Activated CD4-positive, alpha-beta T cell treated with anti-CD3 and anti-CD28 coated beads for 36 hours (primary cell): ENCODE measurements around the gene CRTC2. TPM values are rescaled to one million over a fixed set of nuclear protein-coding genes. Genes with fewer than 3 reads are reported as not detected.

Experiments
- ATAC-seq: fragments of 200-7000 bp; cut with Tn5 transposase; one replicate; pipeline ENCODE4 v1.10.0; 2021; ENCODE audit warnings: mild to moderate bottlenecking, moderate library complexity
- CTCF ChIA-PET: fragments of 350-600 bp; sonication (Branson Sonifier 250); formaldehyde crosslinking; loops from one replicate; lab custom pipeline; 2021; ENCODE audit warnings: antibody characterized with exemption; lab: Charles Lee
- POLR2A ChIA-PET: fragments of 350-600 bp; sonication (Branson Sonifier 250); formaldehyde crosslinking; loops from one replicate; lab custom pipeline; 2021; ENCODE audit warnings: antibody characterized with exemption, inconsistent platforms; lab: Charles Lee
- DNase-seq: peaks from one replicate; pipeline ENCODE4 v3.0.0-alpha.2; 2020
- H3K27ac Mint-ChIP-seq: one replicate; pipeline ENCODE4 v1.8.0; 2021; ENCODE audit warnings: mixed read lengths
- H3K27me3 Mint-ChIP-seq: one replicate; pipeline ENCODE4 v1.8.0; 2021; ENCODE audit warnings: mixed read lengths
- H3K36me3 Mint-ChIP-seq: one replicate; pipeline ENCODE4 v1.8.0; 2021; ENCODE audit warnings: low read depth, mixed read lengths
- H3K4me1 Mint-ChIP-seq: one replicate; pipeline ENCODE4 v1.8.0; 2021; ENCODE audit warnings: mixed read lengths
- H3K4me3 Mint-ChIP-seq: one replicate; pipeline ENCODE4 v1.8.0; 2021; ENCODE audit warnings: mild to moderate bottlenecking, moderate library complexity, mixed read lengths
- H3K9me3 Mint-ChIP-seq: one replicate; pipeline ENCODE4 v1.8.0; 2021; ENCODE audit warnings: low read depth, mixed read lengths
- intact Hi-C, 2 experiments: fragments of 100-400 bp; cut with DNase I in 1 of 2; cut with micrococcal nuclease in 1 of 2; formaldehyde crosslinking; loops; one replicate each; pipeline versions ENCODE4 v1.14.2 to v1.15.1; 2022 to 2024; cut with DNase I, micrococcal nuclease
- total RNA-seq, 2 experiments: library from RNA; stranded (reverse); gene quantifications; one replicate each; pipeline ENCODE4 v1.2.3, GENCODE V29; 2021

The CRTC2 gene
- total RNA-seq, 2 experiments from 2014 or later, result 60.6 to 80.4 TPM

- peaks cover 7% of the 10 kb centered on the region for H3K4me1 Mint-ChIP-seq
- DNase-seq (no peak), ATAC-seq (no peak)
- ChIA-PET POLR2A (no interaction called here), CTCF (interaction anchor here (0.8 to 1.3 kb wide), 4 partner anchors 14 to 109 kb away, joined by 3 to 5 read pairs (median 3); partner anchors contain the start of gene DENND4B)
- H3K4me3 Mint-ChIP-seq, result no peak overlapping the region
- no peaks in the 10 kb centered on the region for H3K27me3 Mint-ChIP-seq
- intact Hi-C loops, result no loop called here
- no peak overlapping the region for H3K27ac Mint-ChIP-seq
- no peaks in the 10 kb centered on the region for H3K9me3 Mint-ChIP-seq
- peaks cover 25% of the 10 kb centered on the region for H3K36me3 Mint-ChIP-seq
These were observed 28.1 kb downstream of the CRTC2 start for GRCh38 chr1:153929981-153930948.

GRCh38 chr1:153929426-153929825 is 29.0 kb downstream of the CRTC2 start:
- CTCF ChIA-PET, result interaction anchor here (1.0 to 1.3 kb wide), 3 partner anchors 17 to 108 kb away, joined by 3 to 5 read pairs (median 3); partner anchors contain the start of gene DENND4B
- intact Hi-C loops, result no loop called here
- no peaks in the 10 kb centered on the region for H3K9me3 Mint-ChIP-seq
- no peak overlapping the region for H3K4me3 Mint-ChIP-seq
- DNase-seq, result no peak
- no peak for ATAC-seq
- POLR2A ChIA-PET, result interaction anchor here (0.6 kb wide), 1 partner anchor 70 kb away, joined by 4 read pairs; no protein-coding TSS in a partner anchor
- H3K4me1 Mint-ChIP-seq, result peaks cover 7% of the 10 kb centered on the region
- peaks cover 17% of the 10 kb centered on the region for H3K36me3 Mint-ChIP-seq
- peak overlapping the region; percentile 48 for H3K27ac Mint-ChIP-seq
- no peaks in the 10 kb centered on the region for H3K27me3 Mint-ChIP-seq

GRCh38 chr1:153928791-153929341 is 29.5 kb downstream of the CRTC2 start:
- no peak for DNase-seq
- Mint-ChIP-seq H3K4me1 (peaks cover 9% of the 10 kb centered on the region), H3K4me3 (no peak overlapping the region), H3K27me3 (no peaks in the 10 kb centered on the region), H3K36me3 (peaks cover 13% of the 10 kb centered on the region), H3K9me3 (no peaks in the 10 kb centered on the region), H3K27ac (peak overlapping the region; percentile 44)
- intact Hi-C loops, result no loop called here
- ChIA-PET CTCF (interaction anchor here (1.3 kb wide), 1 partner anchor 108 kb away, joined by 3 read pairs; no protein-coding TSS in a partner anchor), POLR2A (interaction anchor here (0.6 to 0.7 kb wide), 3 partner anchors 16 to 123 kb away, joined by 3 to 4 read pairs (median 4); no protein-coding TSS in a partner anchor)
- no peak for ATAC-seq

GRCh38 chr1:153928245-153928644 is 30.2 kb downstream of the CRTC2 start:
- no peaks in the 10 kb centered on the region for H3K9me3 Mint-ChIP-seq
- ATAC-seq, result no peak
- H3K27ac Mint-ChIP-seq, result peak overlapping the region; percentile 44
- H3K4me1 Mint-ChIP-seq, result peaks cover 9% of the 10 kb centered on the region
- no peak for DNase-seq
- no peak overlapping the region for H3K4me3 Mint-ChIP-seq
- POLR2A ChIA-PET, result interaction anchor here (0.7 kb wide), 1 partner anchor 16 kb away, joined by 3 read pairs; no protein-coding TSS in a partner anchor
- intact Hi-C loops, result no loop called here
- H3K27me3 Mint-ChIP-seq, result no peaks in the 10 kb centered on the region
- H3K36me3 Mint-ChIP-seq, result peaks cover 11% of the 10 kb centered on the region
- CTCF ChIA-PET, result no interaction called here

- Mint-ChIP-seq H3K36me3 (peaks cover 10% of the 10 kb centered on the region), H3K4me3 (no peak overlapping the region), H3K27me3 (no peaks in the 10 kb centered on the region), H3K4me1 (peaks cover 11% of the 10 kb centered on the region), H3K27ac (no peak overlapping the region), H3K9me3 (no peaks in the 10 kb centered on the region)
- POLR2A ChIA-PET, result no interaction called here
- intact Hi-C loops, result no loop called here
- DNase-seq, result no peak
- CTCF ChIA-PET, result interaction anchor here (0.7 to 1.1 kb wide), 3 partner anchors 14 to 61 kb away, joined by 3 to 4 read pairs (median 4); no protein-coding TSS in a partner anchor
- ATAC-seq, result no peak
These were observed 32.0 kb downstream of the CRTC2 start for GRCh38 chr1:153926405-153926804.

- Mint-ChIP-seq H3K27me3 (no peaks in the 10 kb centered on the region), H3K36me3 (peaks cover 12% of the 10 kb centered on the region), H3K27ac (peak within 1 kb of the TSS; percentile 97), H3K4me1 (peaks cover 36% of the 10 kb centered on the region), H3K4me3 (peak within 1 kb of the TSS; percentile 89), H3K9me3 (no peaks in the 10 kb centered on the region)
- ATAC-seq, result peak; percentile 94
- peak; percentile 99 for DNase-seq
- intact Hi-C loops, result loop anchor here (1.0 to 5.0 kb wide), 21 partner anchors 21 to 684 kb away; partner anchors contain the start of genes CRTC2 (in 2 of the 2), RPS27 (in 2 of the 2), UBAP2L (in 2 of the 2) and CREB3L4 (in 1 of the 2)
- ChIA-PET CTCF (interaction anchor here (0.5 to 4.1 kb wide), 13 partner anchors 12 to 1047 kb away, joined by 3 to 12 read pairs (median 3); partner anchors contain the start of genes RAB13, RPS27 and SHC1), POLR2A (interaction anchor here (0.9 to 3.6 kb wide), 6 partner anchors 17 to 69 kb away, joined by 3 to 24 read pairs (median 6); partner anchors contain the start of genes DENND4B, RPS27 and SLC39A1)
These were observed 35.2 kb downstream of the CRTC2 start, which contains the start of gene GATAD2B for GRCh38 chr1:153922972-153923925. TSS of gene GATAD2B (minus strand) at chr1:153922972. CDS start at chr1:153828347, 94,625 bp downstream.

- H3K27me3 Mint-ChIP-seq, result no peaks in the 10 kb centered on the region
- ChIA-PET POLR2A (interaction anchor here (0.6 to 3.6 kb wide), 5 partner anchors 23 to 351 kb away, joined by 3 to 24 read pairs (median 6); partner anchors contain the start of genes DENND4B, RPS27 and SLC39A1), CTCF (interaction anchor here (0.5 to 4.1 kb wide), 14 partner anchors 9 to 350 kb away, joined by 3 to 12 read pairs (median 4); partner anchors contain the start of genes DENND4B and RPS27)
- intact Hi-C loops, result loop anchor here (2.0 to 5.0 kb wide), 8 partner anchors 35 to 684 kb away; partner anchors contain the start of gene RPS27 (in 1 of the 2)
- peak; percentile 18 for ATAC-seq
- H3K36me3 Mint-ChIP-seq, result peaks cover 16% of the 10 kb centered on the region
- H3K4me1 Mint-ChIP-seq, result peaks cover 42% of the 10 kb centered on the region
- H3K27ac Mint-ChIP-seq, result peak overlapping the region; percentile 89
- H3K9me3 Mint-ChIP-seq, result no peaks in the 10 kb centered on the region
- peak; percentile 87 for DNase-seq
- peak overlapping the region; percentile 89 for H3K4me3 Mint-ChIP-seq
These were observed 36.1 kb downstream of the CRTC2 start for GRCh38 chr1:153922076-153922971.

- CTCF ChIA-PET, result interaction anchor here (0.7 to 4.1 kb wide), 10 partner anchors 8 to 146 kb away, joined by 3 to 12 read pairs (median 4); partner anchors contain the start of gene DENND4B
- no peaks in the 10 kb centered on the region for H3K27me3 Mint-ChIP-seq
- POLR2A ChIA-PET, result interaction anchor here (0.6 to 3.6 kb wide), 7 partner anchors 17 to 352 kb away, joined by 3 to 24 read pairs (median 4); partner anchors contain the start of genes DENND4B, RPS27 and SLC39A1
- peak overlapping the region; percentile 89 for H3K4me3 Mint-ChIP-seq
- intact Hi-C loops, result loop anchor here (2.0 to 5.0 kb wide), 8 partner anchors 34 to 685 kb away; partner anchors contain the start of gene RPS27 (in 1 of the 2)
- H3K9me3 Mint-ChIP-seq, result no peaks in the 10 kb centered on the region
- H3K27ac Mint-ChIP-seq, result peak overlapping the region; percentile 89
- ATAC-seq, result no peak
- DNase-seq, result no peak
- peaks cover 48% of the 10 kb centered on the region for H3K4me1 Mint-ChIP-seq
- peaks cover 16% of the 10 kb centered on the region for H3K36me3 Mint-ChIP-seq
These were observed 36.7 kb downstream of the CRTC2 start for GRCh38 chr1:153921803-153922075.
